NCI-H446 (cell line): Measurements from ENCODE around the gene RBM34.
"Not testable (repeated sequence)": the region's sequence is repeated elsewhere in the genome, so short reads cannot be mapped to it uniquely, and the experiment has no call there.

Source experiments
- DNase-seq, 2 experiments: peaks; one replicate each; lab custom pipeline; 2025; lab: John Stamatoyannopoulos, UW

The RBM34 gene

GRCh38 chr1:235160957-235161684, at the start of gene RBM34:
TSS of gene RBM34 (minus strand) at chr1:235161250. CDS start at chr1:235161226, 24 bp downstream.
- DNase-seq: peak; percentile 91 to 92

DNA sequence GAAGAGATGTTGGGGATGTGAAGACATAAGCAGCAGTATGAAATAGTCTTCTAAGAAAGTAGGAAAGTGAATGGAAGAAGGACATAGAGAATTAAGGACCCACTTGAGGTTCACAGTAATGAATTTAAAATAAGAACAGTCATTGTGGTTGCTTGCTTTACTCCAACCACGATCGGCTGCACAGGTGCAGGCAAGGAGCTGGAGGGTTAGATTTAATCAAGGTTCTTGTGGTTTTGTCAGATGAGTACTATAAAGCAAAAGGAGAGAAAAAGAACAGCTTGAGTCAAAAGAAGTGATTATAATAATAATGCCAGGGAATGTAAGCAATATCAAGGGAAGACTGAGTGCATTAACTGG, 46.1 kb upstream of the RBM34 start:
- no peak for DNase-seq

DNA sequence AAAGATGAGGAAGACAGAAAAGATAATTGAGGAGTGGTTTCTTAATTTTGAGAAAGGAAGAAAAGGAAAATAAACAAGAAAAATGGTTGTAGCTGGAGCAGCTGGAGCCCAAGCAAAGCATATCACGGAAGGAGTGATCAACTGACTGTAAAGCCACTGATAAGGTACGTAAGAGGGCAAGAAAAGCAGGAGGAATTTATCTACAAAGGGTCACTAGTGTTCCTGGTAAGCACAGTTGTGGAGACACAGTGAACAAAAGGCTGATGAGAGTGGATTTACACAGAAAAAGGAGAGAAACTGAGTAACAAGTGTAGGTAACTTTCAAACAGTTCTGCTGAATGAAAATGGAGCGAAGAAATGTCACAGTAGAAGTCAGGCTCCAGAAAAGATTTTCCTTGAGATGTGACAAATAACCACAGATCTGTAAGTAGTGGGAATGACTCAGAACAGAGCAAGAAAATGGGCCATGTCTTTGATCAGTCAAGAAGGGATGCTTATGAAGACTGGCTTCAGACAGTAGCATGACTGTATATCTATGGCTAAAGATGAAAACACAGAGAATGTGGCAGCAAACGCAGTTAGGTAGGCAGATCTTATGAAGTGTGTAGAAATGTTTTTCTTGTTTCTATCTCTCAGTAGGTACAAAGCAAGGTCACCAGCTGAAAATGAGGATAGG, 45.6 kb upstream of the RBM34 start:
- no peak for DNase-seq

GRCh38 chr1:235205687-235206086, 44.6 kb upstream of the RBM34 start:
- no peak for DNase-seq

DNA sequence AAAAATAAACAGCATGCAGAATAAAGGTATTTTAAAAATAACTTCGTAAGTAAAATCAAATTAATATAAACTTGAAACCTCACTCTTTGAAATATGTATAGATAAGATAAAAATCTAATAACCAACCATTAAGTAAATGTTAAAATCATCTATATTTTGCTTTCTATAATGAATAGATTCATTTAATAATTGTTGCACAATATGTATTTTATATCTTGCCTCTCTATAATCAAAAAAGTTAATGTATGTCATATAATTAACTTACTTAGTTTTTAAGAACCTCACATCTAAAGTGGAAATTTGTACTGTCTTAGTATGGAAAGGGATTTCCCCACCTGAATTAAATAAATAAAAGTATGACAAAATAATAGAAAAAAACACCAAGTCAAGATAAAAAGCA, 42.4 kb upstream of the RBM34 start:
- no peak for DNase-seq

DNA sequence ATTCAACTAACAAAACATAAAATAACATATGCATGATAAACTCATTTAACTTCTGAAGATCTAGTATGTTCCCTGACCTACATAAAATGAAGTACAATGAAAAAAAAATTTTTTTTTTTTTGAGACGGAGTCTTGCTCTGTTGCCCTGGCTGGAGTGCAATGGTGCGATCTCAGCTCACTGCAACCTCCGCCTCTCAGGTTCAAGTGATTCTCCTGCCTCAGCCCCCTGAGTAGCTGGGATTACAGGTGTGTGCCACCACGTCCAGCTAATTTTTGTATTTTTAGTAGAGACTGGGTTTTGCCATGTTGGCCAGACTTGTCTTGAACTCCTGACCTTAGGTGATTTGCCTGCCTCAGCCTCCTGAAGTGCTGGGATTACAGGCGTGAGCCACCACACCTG, 41.4 kb upstream of the RBM34 start:
- not testable (repeated sequence) for DNase-seq

- peak in 1 of 2 experiments; percentile 7 for DNase-seq
These were observed 38.4 kb upstream of the RBM34 start for GRCh38 chr1:235199441-235199840.

- DNase-seq: no peak
These were observed 29.4 kb upstream of the RBM34 start for GRCh38 chr1:235190431-235190830.

- no peak for DNase-seq
These were observed 26.3 kb upstream of the RBM34 start for GRCh38 chr1:235187316-235187715.

- no peak for DNase-seq
These were observed 20.7 kb upstream of the RBM34 start for GRCh38 chr1:235181561-235182245.

DNA sequence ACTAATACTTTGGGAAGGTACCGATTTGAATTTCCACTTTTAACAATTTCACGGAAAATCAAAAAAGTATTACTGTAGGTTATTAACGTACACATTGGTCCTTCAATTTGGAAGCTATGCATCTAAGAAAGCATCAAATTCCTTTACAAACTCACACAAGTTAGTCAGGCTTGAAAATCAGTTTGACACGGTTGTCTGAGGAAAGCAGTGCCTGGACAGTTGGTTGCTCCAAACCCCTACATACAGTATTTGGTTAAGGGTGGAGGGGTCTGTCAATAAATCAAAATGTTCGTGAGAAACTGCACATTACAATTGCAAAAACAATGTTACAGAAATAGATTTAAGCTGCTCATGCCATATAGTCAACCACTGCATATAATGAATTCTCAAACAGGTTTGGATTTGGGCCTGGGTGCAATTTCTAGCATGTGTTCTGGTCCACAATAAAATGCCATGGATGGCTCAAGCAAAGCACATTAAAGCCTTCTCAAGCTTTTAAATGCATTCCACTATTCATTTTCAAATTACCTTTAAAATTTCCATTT, 19.9 kb upstream of the RBM34 start:
- DNase-seq: no peak

GRCh38 chr1:235176486-235176885, 15.4 kb upstream of the RBM34 start:
- DNase-seq: no peak

- no peak for DNase-seq
These were observed 8.9 kb upstream of the RBM34 start for GRCh38 chr1:235169986-235170385.

GRCh38 chr1:235168375-235168774, 7.3 kb upstream of the RBM34 start:
- DNase-seq: no peak

DNA sequence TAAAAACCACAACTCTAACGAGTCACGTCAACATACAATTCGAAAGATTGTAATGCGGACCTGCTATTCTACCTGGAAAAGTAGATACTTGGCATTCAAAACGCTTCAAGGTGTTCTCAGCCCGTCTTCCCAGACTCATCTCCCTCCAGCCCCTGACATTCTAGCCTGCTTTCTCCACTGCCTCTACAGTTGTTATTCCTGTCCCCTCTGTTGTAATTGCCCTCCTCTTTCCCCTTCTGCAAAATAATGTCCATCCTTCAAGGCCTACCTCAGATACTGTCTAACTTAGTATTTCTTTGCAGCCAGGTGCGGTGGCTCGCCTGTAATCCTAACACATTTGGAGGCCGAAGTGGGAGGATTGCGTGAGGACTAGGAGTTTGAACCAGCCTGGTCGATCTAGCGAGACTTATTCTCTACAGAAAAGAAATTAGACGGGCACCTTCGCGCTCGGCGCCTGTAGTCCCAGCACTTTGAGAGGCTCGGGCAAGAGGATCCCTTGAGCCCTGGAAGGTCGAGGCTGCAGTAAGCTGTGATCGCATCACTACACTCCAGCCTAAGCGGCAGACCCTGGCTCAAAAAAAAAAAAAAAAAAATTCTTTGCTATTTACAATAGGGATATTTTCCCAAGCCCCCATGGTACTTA, 756 bp upstream of the RBM34 start:
- DNase-seq: no peak

- DNase-seq: no peak
These were observed 580 bp downstream of the RBM34 start for GRCh38 chr1:235160383-235160956.

DNA sequence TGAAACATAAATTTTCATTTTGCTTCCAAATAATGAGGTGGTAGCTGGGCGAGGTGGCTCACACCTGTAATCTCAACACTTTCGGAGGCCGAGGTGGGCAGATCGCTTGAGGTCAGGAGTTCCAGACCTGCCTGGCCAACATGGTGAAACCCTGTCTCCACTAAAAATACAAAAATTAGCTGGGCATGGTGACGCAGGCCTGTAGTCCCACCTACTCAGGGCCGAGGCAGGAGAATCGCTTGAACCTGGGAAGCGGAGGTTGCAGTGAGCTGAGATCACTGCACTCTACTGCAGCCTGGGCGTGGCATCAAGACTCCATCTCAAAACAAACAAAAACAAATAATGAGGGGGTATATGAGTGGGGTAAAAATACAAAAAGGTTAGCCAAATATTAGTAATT, 1.1 kb downstream of the RBM34 start:
- not testable (repeated sequence) for DNase-seq

DNA sequence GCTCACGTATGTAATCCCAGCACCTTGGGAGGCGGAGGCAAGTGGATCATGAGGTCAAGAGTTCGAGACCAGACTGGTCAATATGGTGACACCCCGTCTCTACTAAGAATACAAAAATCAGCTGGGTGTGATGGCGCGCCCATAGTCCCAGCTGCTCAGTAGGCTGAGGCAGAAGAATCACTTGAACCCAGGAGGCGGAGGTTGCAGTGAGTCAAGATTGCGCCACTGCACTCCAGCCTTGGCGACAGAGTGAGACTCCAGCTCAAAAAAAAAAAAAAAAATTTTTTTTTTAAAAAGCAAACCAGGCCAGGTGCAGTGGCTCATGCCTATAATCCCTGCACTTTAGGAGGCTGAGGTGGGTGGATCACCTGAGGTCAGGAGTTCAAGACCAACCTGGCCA, 1.8 kb downstream of the RBM34 start:
- not testable (repeated sequence) for DNase-seq

GRCh38 chr1:235158680-235159079, 2.4 kb downstream of the RBM34 start:
- DNase-seq: no peak

GRCh38 chr1:235157150-235157549, 3.9 kb downstream of the RBM34 start:
- DNase-seq: no peak

DNA sequence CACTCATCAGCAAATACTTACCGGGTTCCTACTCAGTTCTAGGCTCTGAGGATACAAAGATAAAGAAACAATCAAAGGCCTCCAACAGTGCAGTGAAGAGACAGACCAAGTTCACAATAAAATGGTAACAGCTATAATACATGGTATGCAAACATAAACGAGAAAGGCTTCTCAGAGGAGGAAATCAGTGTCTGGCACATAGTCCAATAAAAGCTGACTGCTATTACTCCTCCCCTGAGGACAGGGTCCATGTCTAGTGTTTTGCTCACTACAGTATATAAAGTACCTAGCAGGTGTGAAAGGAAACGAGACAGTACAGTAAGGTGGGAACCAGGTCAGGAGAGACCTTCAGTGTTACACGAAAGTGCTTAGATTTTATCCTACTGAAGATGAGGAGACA, 4.3 kb downstream of the RBM34 start:
- no peak for DNase-seq

DNA sequence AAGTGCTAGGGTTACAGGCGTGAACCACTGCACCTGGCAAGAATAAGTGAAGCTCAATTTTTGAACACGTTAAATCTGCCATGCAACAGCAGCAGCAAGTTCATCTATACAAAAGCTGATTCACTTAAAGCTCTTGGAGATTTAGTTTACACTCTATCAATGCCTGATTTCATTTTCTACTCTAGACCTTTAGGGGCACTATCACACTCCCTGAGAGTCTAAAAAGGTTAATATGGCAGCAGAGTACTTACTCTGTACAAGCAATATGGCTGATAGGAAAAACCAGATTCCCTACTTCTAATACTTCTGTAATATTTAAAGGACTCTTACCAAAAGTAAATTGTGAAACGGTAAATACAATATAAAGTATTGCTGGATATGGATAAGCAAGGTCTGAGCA, 4.8 kb downstream of the RBM34 start:
- DNase-seq: no peak
